ENCODE results near the gene DNAJB2. TPM values are rescaled to one million over a fixed set of nuclear protein-coding genes. Genes with fewer than 3 reads are reported as not detected.

The DNAJB2 gene
- total RNA-seq, 4 donors from 2014 or later = 22.7 to 95.0 (median 54.3) TPM

- Histone ChIP-seq H3K36me3 (no peaks in the 10 kb centered on the region), H3K9me3 (no peaks in the 10 kb centered on the region), H3K4me1 (no peaks in the 10 kb centered on the region), H3K27me3 (peaks cover 49% of the 10 kb centered on the region), H3K27ac (no peak overlapping the region), H3K4me3 (no peak overlapping the region)
- TF ChIP-seq POLR2A (IDR thresholded peaks at IDR 0.05) = no peak
- TF ChIP-seq CTCF (IDR thresholded peaks at IDR 0.05) = no peak
- no peak for TF ChIP-seq POLR2AphosphoS5 (IDR thresholded peaks at IDR 0.05)
- no peak for TF ChIP-seq EP300 (IDR thresholded peaks at IDR 0.05; ENCODE audit: low read depth)
- no peak for DNase-seq
- in situ Hi-C loops (cut with MboI; ENCODE audit: low pct_ligation_motif_present in 1 of 4, low pct_unique_long_range_greater_than_20kb in 1 of 4, low sequenced_read_pairs in 3 of 4) (no loop called here), intact Hi-C loops (cut with DNase I; ENCODE audit: low total_unique reads) (no loop called here)
- WGBS, 2 donors (ENCODE audit: low coverage in 1 of 2) = 36 to 39% methylated on average over 2 of the region's 2 CpGs
Measured at GRCh38 chr2:219327719-219328118, 48.6 kb downstream of the DNAJB2 start.

GRCh38 chr2:219331560-219332213 is 52.5 kb downstream of the DNAJB2 start:
- Histone ChIP-seq H3K4me1 (no peaks in the 10 kb centered on the region), H3K4me3 (no peak overlapping the region), H3K27ac (no peak overlapping the region), H3K36me3 (no peaks in the 10 kb centered on the region), H3K27me3 (peaks cover 63% of the 10 kb centered on the region), H3K9me3 (no peaks in the 10 kb centered on the region)
- intact Hi-C loops (cut with DNase I; ENCODE audit: low total_unique reads) (no loop called here), in situ Hi-C loops (cut with MboI; ENCODE audit: low pct_ligation_motif_present in 1 of 4, low pct_unique_long_range_greater_than_20kb in 1 of 4, low sequenced_read_pairs in 3 of 4) (no loop called here)
- TF ChIP-seq POLR2AphosphoS5 (IDR thresholded peaks at IDR 0.05) = no peak
- TF ChIP-seq POLR2A (IDR thresholded peaks at IDR 0.05) = no peak
- 28 to 57% methylated on average over 4 to 39 of the region's 39 CpGs for WGBS, 2 donors (ENCODE audit: low coverage in 1 of 2)
- peak; percentile 11 for DNase-seq

DNA sequence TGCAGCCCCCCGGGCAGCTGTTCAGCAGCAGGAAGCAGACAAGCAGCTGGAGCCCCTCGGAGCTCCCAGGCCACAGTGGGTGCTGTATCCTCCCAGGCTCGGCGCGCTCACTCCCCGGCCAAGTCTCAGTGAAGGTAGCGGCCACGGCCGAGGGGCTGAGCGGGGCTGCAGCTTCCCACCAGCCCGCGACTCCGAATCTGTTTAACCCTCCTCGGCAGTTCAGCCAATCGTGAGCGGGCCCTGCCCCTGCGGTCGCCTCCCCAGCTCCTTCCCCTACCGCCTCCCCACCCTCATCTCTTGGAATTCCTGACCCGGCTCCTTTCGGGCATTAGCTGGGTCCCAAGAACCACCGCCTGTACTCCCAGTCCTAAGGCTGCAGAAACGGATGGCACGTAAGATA is 53.4 kb downstream of the DNAJB2 start, which contains the start of gene RESP18:
Gene RESP18, minus strand, starts transcription at position 203 of the 400 bp plus-strand sequence.
- intact Hi-C loops (cut with DNase I; ENCODE audit: low total_unique reads) = no loop called here
- WGBS, 2 donors (ENCODE audit: low coverage in 1 of 2) = 31% methylated on average over 22 of the region's 24 CpGs; no CpG with 5 or more reads in 1 of the 2 donors
- Histone ChIP-seq H3K27ac (no peak within 1 kb of the TSS), H3K9me3 (no peaks in the 10 kb centered on the region), H3K36me3 (no peaks in the 10 kb centered on the region), H3K27me3 (peaks cover 71% of the 10 kb centered on the region), H3K4me1 (no peaks in the 10 kb centered on the region), H3K4me3 (no peak within 1 kb of the TSS)
- no peak for DNase-seq
- TF ChIP-seq EP300 (IDR thresholded peaks at IDR 0.05; ENCODE audit: low read depth) = no peak
- no peak for TF ChIP-seq POLR2A (IDR thresholded peaks at IDR 0.05)
- no peak for TF ChIP-seq CTCF (IDR thresholded peaks at IDR 0.05)
- no peak for TF ChIP-seq POLR2AphosphoS5 (IDR thresholded peaks at IDR 0.05)
- in situ Hi-C loops (cut with MboI; ENCODE audit: low pct_ligation_motif_present in 1 of 4, low pct_unique_long_range_greater_than_20kb in 1 of 4, low sequenced_read_pairs in 3 of 4) = no loop called here

GRCh38 chr2:219334076-219334475 is 54.9 kb downstream of the DNAJB2 start:
- Histone ChIP-seq H3K27ac (no peak overlapping the region), H3K27me3 (peaks cover 74% of the 10 kb centered on the region), H3K36me3 (no peaks in the 10 kb centered on the region), H3K9me3 (no peaks in the 10 kb centered on the region), H3K4me1 (no peaks in the 10 kb centered on the region), H3K4me3 (no peak overlapping the region)
- WGBS, 2 donors (ENCODE audit: low coverage in 1 of 2) = 98 to 100% methylated on average over 1 to 2 of the region's 2 CpGs
- no peak for TF ChIP-seq CTCF (IDR thresholded peaks at IDR 0.05)
- no peak for TF ChIP-seq POLR2AphosphoS5 (IDR thresholded peaks at IDR 0.05)
- TF ChIP-seq EP300 (IDR thresholded peaks at IDR 0.05; ENCODE audit: low read depth) = no peak
- TF ChIP-seq POLR2A (IDR thresholded peaks at IDR 0.05) = no peak
- intact Hi-C loops (cut with DNase I; ENCODE audit: low total_unique reads) = no loop called here
- DNase-seq = no peak
- in situ Hi-C loops (cut with MboI; ENCODE audit: low pct_ligation_motif_present in 1 of 4, low pct_unique_long_range_greater_than_20kb in 1 of 4, low sequenced_read_pairs in 3 of 4) = no loop called here
